Fibroblast of lung (primary cell): ENCODE results near the gene HBM.

Experiments
- EZH2 ChIP-seq: IDR thresholded peaks from 2 replicates; pipeline ENCODE4 v1.5.1; 2012; ENCODE audit warnings: low read length, control low read depth, mild to moderate bottlenecking; ENCODE audit errors: missing control alignments
- TF ChIP-seq, protein P1 (sequence below), 2 donors: IDR thresholded peaks in 1 of 2; conservative IDR thresholded peaks in 1 of 2; 1 replicate in 1 of 2; 2 replicates in 1 of 2; pipeline ENCODE4 v1.5.1; 2011 to 2012; ENCODE audit warnings: low read length in 2 of 2, control low read depth in 1 of 2, inconsistent platforms in 1 of 2, low read depth in 1 of 2, mild to moderate bottlenecking in 1 of 2

DNA sequence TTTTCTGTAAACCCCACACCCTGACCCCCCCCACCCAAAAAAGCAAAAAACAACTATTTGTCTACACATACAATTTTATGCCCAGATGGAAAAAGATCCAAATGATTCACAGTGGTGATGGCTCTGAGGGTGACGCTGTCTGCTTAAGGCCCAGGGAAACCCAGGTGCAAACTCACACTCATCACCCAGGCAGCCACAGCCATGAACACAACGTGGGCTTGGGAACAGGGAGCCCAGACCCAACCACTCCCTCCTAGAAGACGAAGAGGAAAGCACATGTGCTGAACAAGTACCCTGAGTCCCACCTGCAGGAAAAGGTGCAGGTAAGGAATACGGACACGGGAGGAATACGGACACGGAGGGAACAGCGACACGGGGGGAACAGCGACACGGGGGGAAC, 19.9 kb downstream of the HBM start:
- TF ChIP-seq, protein P1, sequence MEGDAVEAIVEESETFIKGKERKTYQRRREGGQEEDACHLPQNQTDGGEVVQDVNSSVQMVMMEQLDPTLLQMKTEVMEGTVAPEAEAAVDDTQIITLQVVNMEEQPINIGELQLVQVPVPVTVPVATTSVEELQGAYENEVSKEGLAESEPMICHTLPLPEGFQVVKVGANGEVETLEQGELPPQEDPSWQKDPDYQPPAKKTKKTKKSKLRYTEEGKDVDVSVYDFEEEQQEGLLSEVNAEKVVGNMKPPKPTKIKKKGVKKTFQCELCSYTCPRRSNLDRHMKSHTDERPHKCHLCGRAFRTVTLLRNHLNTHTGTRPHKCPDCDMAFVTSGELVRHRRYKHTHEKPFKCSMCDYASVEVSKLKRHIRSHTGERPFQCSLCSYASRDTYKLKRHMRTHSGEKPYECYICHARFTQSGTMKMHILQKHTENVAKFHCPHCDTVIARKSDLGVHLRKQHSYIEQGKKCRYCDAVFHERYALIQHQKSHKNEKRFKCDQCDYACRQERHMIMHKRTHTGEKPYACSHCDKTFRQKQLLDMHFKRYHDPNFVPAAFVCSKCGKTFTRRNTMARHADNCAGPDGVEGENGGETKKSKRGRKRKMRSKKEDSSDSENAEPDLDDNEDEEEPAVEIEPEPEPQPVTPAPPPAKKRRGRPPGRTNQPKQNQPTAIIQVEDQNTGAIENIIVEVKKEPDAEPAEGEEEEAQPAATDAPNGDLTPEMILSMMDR (conservative IDR thresholded peaks at IDR 0.05 in 1 of 2, IDR thresholded peaks at IDR 0.05 in 1 of 2; ENCODE audit: low read depth in 1 of 2, low read length in 2 of 2): no peak
- no peak for TF ChIP-seq EZH2
